Measurements from ENCODE around the gene RABEP1.

- TF ChIP-seq CTCF (IDR thresholded peaks at IDR 0.05; ENCODE audit: poor library complexity) (no peak), EZH2phosphoT487 (IDR thresholded peaks at IDR 0.05; ENCODE audit: low read depth, severe bottlenecking, unreplicated experiment) (no peak), EZH2 (IDR thresholded peaks at IDR 0.05; ENCODE audit: borderline replicate concordance) (no peak)
These were observed 148.4 kb downstream of the RABEP1 start for GRCh38 chr17:5430413-5430999.
